HepG2 (cell line): Measurements from ENCODE around the gene CAND1. TPM values are rescaled to one million over a fixed set of nuclear protein-coding genes. Genes with fewer than 3 reads are reported as not detected.
A peak's percentile ranks its signal among the peaks of the same experiment; 100 is the strongest.

Source experiments
- ASH2L ChIP-seq: fragments of 300-600, 200-600 bp; sonication (generic); IDR thresholded peaks from 2 replicates; pipeline ENCODE4 v1.7.0; 2017; ENCODE audit warnings: low read depth, mild to moderate bottlenecking, moderate library complexity, mixed read lengths, low read length; ENCODE audit not compliant: insufficient read length
- ATF1 ChIP-seq: IDR thresholded peaks from 2 replicates; pipeline ENCODE4 v1.6.1; 2016; ENCODE audit warnings: mild to moderate bottlenecking, control low read depth
- FOXM1 ChIP-seq: sonication (generic); formaldehyde crosslinking; IDR thresholded peaks from 2 replicates; pipeline ENCODE4 v1.5.0; 2020; ENCODE audit warnings: missing genetic modification reagents
- FOXO4 ChIP-seq: sonication (generic); formaldehyde crosslinking; conservative IDR thresholded peaks from 2 replicates; pipeline ENCODE4 v1.8.1; 2023; ENCODE audit warnings: missing genetic modification reagents
- GTF3A ChIP-seq: sonication (generic); formaldehyde crosslinking; conservative IDR thresholded peaks from 2 replicates; pipeline ENCODE4 v1.4.0; 2020; ENCODE audit warnings: mild to moderate bottlenecking, missing genetic modification reagents
- NR2C2 ChIP-seq: sonication (generic); formaldehyde crosslinking; IDR thresholded peaks from 2 replicates; pipeline ENCODE4 v1.4.0; 2020; ENCODE audit warnings: missing genetic modification reagents, mild to moderate bottlenecking, moderate library complexity, borderline replicate concordance
- TAF15 ChIP-seq: fragments of 200-400 bp; formaldehyde crosslinking; IDR thresholded peaks from one replicate; pipeline ENCODE4 v1.6.1; 2018; ENCODE audit warnings: mild to moderate bottlenecking, low read depth, low read length; ENCODE audit not compliant: poor library complexity, severe bottlenecking
- ZFX ChIP-seq: sonication (generic); formaldehyde crosslinking; IDR thresholded peaks from 2 replicates; pipeline ENCODE4 v1.4.0; 2020; ENCODE audit warnings: mild to moderate bottlenecking, low read depth, missing genetic modification reagents, moderate library complexity
- ZNF407 ChIP-seq: sonication (generic); formaldehyde crosslinking; IDR thresholded peaks from one replicate; pipeline ENCODE4 v1.5.1; 2020; ENCODE audit warnings: mild to moderate bottlenecking, missing genetic modification reagents; ENCODE audit errors: not compliant biosample characterization
- ZNF446 ChIP-seq: sonication (generic); formaldehyde crosslinking; IDR thresholded peaks from 2 replicates; pipeline ENCODE4 v1.5.0; 2020; ENCODE audit warnings: mild to moderate bottlenecking, missing genetic modification reagents
- polyA plus RNA-seq, 8 experiments: library from polyadenylated mRNA; depleted of rRNA in 3 of 8; stranded (reverse) in 7 of 8; unstranded in 1 of 8; fragments of >200 nt; fragmentation: Illumina TruSeq in 4 of 8; extraction: Trizol in 4 of 8; gene quantifications; 2 replicates each; pipeline versions ENCODE4 v1.2.1 to v1.2.3, GENCODE V29; 2011 to 2016; ENCODE audit warnings: low read depth in 4 of 8, missing spikeins in 1 of 8, mixed read lengths in 1 of 8; ENCODE audit not compliant: insufficient read depth in 1 of 8
- total RNA-seq, 5 experiments: library from RNA; depleted of rRNA; stranded (reverse); fragments of >200 nt; fragmentation: Illumina TruSeq; extraction: Trizol; gene quantifications; 2 replicates each; pipeline ENCODE4 v1.2.3, GENCODE V29; 2016; ENCODE audit warnings: low read depth in 1 of 5
- TF ChIP-seq, protein P1 (sequence below): sonication (generic); formaldehyde crosslinking; IDR thresholded peaks from 2 replicates; pipeline ENCODE4 v1.8.0; 2022; ENCODE audit warnings: missing genetic modification reagents, mild to moderate bottlenecking, inconsistent platforms, borderline replicate concordance
- TF ChIP-seq, protein P2 (sequence below): IDR thresholded peaks from 2 replicates; pipeline ENCODE4 v1.4.0; 2020; ENCODE audit warnings: mild to moderate bottlenecking, missing genetic modification reagents

Gene CAND1
- total and polyA plus RNA-seq, 2 of the 13 experiments (the other 11 are each of a cell fraction or from before 2014, with no cell fraction given), result 56.2 to 138 TPM

- no peak for TF ChIP-seq NR2C2 (CRISPR knock-in tag)
- TF ChIP-seq ZNF407 (CRISPR knock-in tag), result peak; percentile 37
- TF ChIP-seq, protein P1, sequence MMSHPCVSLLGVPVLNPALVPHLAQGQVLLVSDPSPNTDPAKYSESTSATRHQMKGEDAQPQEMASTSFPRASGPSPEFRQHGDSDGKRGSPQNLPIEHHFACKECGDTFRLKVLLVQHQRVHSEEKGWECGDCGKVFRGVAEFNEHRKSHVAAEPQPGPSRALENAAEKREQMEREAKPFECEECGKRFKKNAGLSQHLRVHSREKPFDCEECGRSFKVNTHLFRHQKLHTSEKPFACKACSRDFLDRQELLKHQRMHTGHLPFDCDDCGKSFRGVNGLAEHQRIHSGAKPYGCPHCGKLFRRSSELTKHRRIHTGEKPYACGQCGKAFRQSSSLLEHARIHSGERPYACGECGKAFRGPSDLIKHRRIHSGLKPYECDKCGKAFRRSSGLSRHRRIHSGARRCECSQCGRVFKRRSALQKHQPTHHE (CRISPR knock-in tag), result no peak; the same call in 1 of the 2 replicates
- TF ChIP-seq GTF3A, result no peak
- no peak for TF ChIP-seq TAF15
- peak; percentile 76 for TF ChIP-seq ASH2L
- TF ChIP-seq ZFX (CRISPR knock-in tag), result peak; percentile 79; the same call in 1 of the 2 replicates
- no peak for TF ChIP-seq ATF1 (CRISPR knock-in tag)
- TF ChIP-seq FOXO4 (CRISPR knock-in tag), result 0 out of 2 replicates have a peak, but pooled peaks have one; percentile 76
- TF ChIP-seq ZNF446 (CRISPR knock-in tag), result no peak
- no peak; the same call in 1 of the 2 replicates for TF ChIP-seq FOXM1 (CRISPR knock-in tag)
- TF ChIP-seq, protein P2, sequence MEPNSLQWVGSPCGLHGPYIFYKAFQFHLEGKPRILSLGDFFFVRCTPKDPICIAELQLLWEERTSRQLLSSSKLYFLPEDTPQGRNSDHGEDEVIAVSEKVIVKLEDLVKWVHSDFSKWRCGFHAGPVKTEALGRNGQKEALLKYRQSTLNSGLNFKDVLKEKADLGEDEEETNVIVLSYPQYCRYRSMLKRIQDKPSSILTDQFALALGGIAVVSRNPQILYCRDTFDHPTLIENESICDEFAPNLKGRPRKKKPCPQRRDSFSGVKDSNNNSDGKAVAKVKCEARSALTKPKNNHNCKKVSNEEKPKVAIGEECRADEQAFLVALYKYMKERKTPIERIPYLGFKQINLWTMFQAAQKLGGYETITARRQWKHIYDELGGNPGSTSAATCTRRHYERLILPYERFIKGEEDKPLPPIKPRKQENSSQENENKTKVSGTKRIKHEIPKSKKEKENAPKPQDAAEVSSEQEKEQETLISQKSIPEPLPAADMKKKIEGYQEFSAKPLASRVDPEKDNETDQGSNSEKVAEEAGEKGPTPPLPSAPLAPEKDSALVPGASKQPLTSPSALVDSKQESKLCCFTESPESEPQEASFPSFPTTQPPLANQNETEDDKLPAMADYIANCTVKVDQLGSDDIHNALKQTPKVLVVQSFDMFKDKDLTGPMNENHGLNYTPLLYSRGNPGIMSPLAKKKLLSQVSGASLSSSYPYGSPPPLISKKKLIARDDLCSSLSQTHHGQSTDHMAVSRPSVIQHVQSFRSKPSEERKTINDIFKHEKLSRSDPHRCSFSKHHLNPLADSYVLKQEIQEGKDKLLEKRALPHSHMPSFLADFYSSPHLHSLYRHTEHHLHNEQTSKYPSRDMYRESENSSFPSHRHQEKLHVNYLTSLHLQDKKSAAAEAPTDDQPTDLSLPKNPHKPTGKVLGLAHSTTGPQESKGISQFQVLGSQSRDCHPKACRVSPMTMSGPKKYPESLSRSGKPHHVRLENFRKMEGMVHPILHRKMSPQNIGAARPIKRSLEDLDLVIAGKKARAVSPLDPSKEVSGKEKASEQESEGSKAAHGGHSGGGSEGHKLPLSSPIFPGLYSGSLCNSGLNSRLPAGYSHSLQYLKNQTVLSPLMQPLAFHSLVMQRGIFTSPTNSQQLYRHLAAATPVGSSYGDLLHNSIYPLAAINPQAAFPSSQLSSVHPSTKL (CRISPR knock-in tag), result no peak
Measured at GRCh38 chr12:67269633-67270573, 745 bp downstream of the CAND1 start (continued).
